Measurements from ENCODE around the gene IFI27L2. TPM values are rescaled to one million over a fixed set of nuclear protein-coding genes. Genes with fewer than 3 reads are reported as not detected.
"Not testable (repeated sequence)": the region's sequence is repeated elsewhere in the genome, so short reads cannot be mapped to it uniquely, and the experiment has no call there.

Gene IFI27L2
- total RNA-seq, 1 donor from 2014 or later = 23.7 TPM

DNA sequence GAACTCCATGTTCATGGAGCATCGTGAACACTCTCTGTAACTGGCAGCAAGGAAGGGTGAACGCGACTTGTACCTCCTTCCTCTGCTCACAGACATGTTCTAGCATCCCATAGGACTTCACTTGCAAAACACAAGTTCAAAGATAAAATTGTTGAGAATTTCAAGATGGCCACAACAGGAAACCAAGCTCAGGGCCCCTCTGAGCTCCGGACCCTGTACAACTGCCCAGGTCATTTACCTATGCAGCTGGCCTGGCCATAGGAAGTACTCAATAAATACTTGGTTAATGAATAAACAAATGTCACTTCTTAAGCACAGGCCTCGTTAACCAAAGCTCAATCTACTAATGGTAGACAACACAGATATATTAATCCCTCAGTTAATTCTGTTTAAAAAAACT, 33.1 kb upstream of the IFI27L2 start:
- Mint-ChIP-seq H3K4me3 (ENCODE audit: unreplicated experiment) (no peak overlapping the region), H3K27me3 (ENCODE audit: unreplicated experiment) (peaks cover 4% of the 10 kb centered on the region), H3K36me3 (ENCODE audit: low read depth, unreplicated experiment) (no peaks in the 10 kb centered on the region), H3K9me3 (ENCODE audit: unreplicated experiment) (no peaks in the 10 kb centered on the region), H3K27ac (ENCODE audit: unreplicated experiment) (no peak overlapping the region), H3K4me1 (ENCODE audit: unreplicated experiment) (peaks cover 5% of the 10 kb centered on the region)
- no peak for DNase-seq (ENCODE audit: low spot score)
- TF ChIP-seq, protein P1, sequence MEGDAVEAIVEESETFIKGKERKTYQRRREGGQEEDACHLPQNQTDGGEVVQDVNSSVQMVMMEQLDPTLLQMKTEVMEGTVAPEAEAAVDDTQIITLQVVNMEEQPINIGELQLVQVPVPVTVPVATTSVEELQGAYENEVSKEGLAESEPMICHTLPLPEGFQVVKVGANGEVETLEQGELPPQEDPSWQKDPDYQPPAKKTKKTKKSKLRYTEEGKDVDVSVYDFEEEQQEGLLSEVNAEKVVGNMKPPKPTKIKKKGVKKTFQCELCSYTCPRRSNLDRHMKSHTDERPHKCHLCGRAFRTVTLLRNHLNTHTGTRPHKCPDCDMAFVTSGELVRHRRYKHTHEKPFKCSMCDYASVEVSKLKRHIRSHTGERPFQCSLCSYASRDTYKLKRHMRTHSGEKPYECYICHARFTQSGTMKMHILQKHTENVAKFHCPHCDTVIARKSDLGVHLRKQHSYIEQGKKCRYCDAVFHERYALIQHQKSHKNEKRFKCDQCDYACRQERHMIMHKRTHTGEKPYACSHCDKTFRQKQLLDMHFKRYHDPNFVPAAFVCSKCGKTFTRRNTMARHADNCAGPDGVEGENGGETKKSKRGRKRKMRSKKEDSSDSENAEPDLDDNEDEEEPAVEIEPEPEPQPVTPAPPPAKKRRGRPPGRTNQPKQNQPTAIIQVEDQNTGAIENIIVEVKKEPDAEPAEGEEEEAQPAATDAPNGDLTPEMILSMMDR (IDR thresholded peaks at IDR 0.05; ENCODE audit: unreplicated experiment) = no peak

- Mint-ChIP-seq H3K4me3 (ENCODE audit: unreplicated experiment) (no peak overlapping the region), H3K4me1 (ENCODE audit: unreplicated experiment) (peaks cover 5% of the 10 kb centered on the region), H3K27ac (ENCODE audit: unreplicated experiment) (no peak overlapping the region), H3K27me3 (ENCODE audit: unreplicated experiment) (peaks cover 4% of the 10 kb centered on the region), H3K36me3 (ENCODE audit: low read depth, unreplicated experiment) (no peaks in the 10 kb centered on the region), H3K9me3 (ENCODE audit: unreplicated experiment) (no peaks in the 10 kb centered on the region)
- TF ChIP-seq, protein P1 (IDR thresholded peaks at IDR 0.05; ENCODE audit: unreplicated experiment) = no peak
- no peak for DNase-seq (ENCODE audit: low spot score)
Observed at GRCh38 chr14:94161981-94162380, 32.6 kb upstream of the IFI27L2 start.

- DNase-seq (ENCODE audit: low spot score) = no peak
- no peaks in the 10 kb centered on the region for H3K36me3 Mint-ChIP-seq (ENCODE audit: low read depth, unreplicated experiment)
- H3K27me3 Mint-ChIP-seq (ENCODE audit: unreplicated experiment) = peaks cover 4% of the 10 kb centered on the region
- H3K4me3 Mint-ChIP-seq (ENCODE audit: unreplicated experiment) = no peak overlapping the region
- no peak overlapping the region for H3K27ac Mint-ChIP-seq (ENCODE audit: unreplicated experiment)
- H3K4me1 Mint-ChIP-seq (ENCODE audit: unreplicated experiment) = peaks cover 5% of the 10 kb centered on the region
- TF ChIP-seq, protein P1 (IDR thresholded peaks at IDR 0.05; ENCODE audit: unreplicated experiment) = no peak
- no peaks in the 10 kb centered on the region for H3K9me3 Mint-ChIP-seq (ENCODE audit: unreplicated experiment)
Observed at GRCh38 chr14:94161058-94161457, 31.7 kb upstream of the IFI27L2 start.

- H3K4me3 Mint-ChIP-seq (ENCODE audit: unreplicated experiment) = no peak overlapping the region
- no peaks in the 10 kb centered on the region for H3K27me3 Mint-ChIP-seq (ENCODE audit: unreplicated experiment)
Observed at GRCh38 chr14:94158239-94158883, 29.0 kb upstream of the IFI27L2 start.

DNA sequence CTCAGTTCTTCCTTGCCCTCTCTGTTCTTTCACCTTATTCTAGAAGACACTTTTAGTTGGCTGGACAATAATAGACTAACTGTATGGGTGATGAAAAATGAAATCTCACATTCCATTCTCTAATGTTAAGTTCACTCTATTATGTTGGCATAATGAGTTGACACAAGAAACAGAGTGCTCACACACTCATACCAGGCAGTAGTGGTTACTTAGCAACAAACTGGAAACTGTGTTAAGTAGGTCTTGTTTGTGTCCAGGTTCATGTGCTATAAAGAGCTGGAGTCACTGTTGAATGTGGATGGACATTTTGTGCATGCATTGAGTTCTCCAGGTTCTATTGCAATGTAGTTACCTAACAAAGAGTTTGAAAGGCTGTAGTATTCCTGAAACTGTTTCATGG, 27.8 kb upstream of the IFI27L2 start:
- H3K4me1 Mint-ChIP-seq (ENCODE audit: unreplicated experiment) = peaks cover 5% of the 10 kb centered on the region
- H3K4me3 Mint-ChIP-seq (ENCODE audit: unreplicated experiment) = no peak overlapping the region
- TF ChIP-seq, protein P1 (IDR thresholded peaks at IDR 0.05; ENCODE audit: unreplicated experiment) = no peak
- no peaks in the 10 kb centered on the region for H3K36me3 Mint-ChIP-seq (ENCODE audit: low read depth, unreplicated experiment)
- no peaks in the 10 kb centered on the region for H3K27me3 Mint-ChIP-seq (ENCODE audit: unreplicated experiment)
- no peak overlapping the region for H3K27ac Mint-ChIP-seq (ENCODE audit: unreplicated experiment)
- H3K9me3 Mint-ChIP-seq (ENCODE audit: unreplicated experiment) = peaks cover 6% of the 10 kb centered on the region
- DNase-seq (ENCODE audit: low spot score) = no peak

More at GRCh38 chr14:94158239-94158883, 29.0 kb upstream of the IFI27L2 start:
- DNase-seq (ENCODE audit: low spot score) = no peak
- Mint-ChIP-seq H3K9me3 (ENCODE audit: unreplicated experiment) (peaks cover 6% of the 10 kb centered on the region), H3K27ac (ENCODE audit: unreplicated experiment) (no peak overlapping the region), H3K36me3 (ENCODE audit: low read depth, unreplicated experiment) (no peaks in the 10 kb centered on the region), H3K4me1 (ENCODE audit: unreplicated experiment) (peaks cover 5% of the 10 kb centered on the region)
- TF ChIP-seq, protein P1 (IDR thresholded peaks at IDR 0.05; ENCODE audit: unreplicated experiment) = no peak

DNA sequence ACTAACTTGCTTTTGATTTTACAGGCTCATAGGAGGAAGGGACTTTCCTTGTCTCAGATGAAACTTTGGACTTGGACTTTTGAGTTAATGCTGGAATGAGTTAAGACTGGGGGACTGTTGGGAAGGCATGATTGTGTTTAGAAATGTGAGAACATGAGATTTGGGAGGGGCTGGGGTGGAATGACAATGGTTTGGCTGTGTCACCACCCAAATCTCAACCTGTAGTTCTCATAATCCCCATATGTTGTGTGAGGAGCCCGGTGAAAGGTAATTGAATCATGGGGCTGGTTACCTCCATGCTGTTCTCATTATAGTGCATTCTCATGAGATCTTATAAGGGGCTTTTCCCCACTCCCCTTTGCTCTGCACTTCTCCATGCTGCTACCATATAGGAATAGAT, 26.7 kb upstream of the IFI27L2 start:
- not testable (repeated sequence) for H3K4me1 Mint-ChIP-seq (ENCODE audit: unreplicated experiment); H3K36me3 Mint-ChIP-seq (ENCODE audit: low read depth, unreplicated experiment); H3K4me3 Mint-ChIP-seq (ENCODE audit: unreplicated experiment); H3K27me3 Mint-ChIP-seq (ENCODE audit: unreplicated experiment); H3K9me3 Mint-ChIP-seq (ENCODE audit: unreplicated experiment); H3K27ac Mint-ChIP-seq (ENCODE audit: unreplicated experiment); DNase-seq (ENCODE audit: low spot score)

Data from endothelial cell (in vitro differentiated cells).